SJSA1 (cell line): ENCODE results near the gene RPL39. TPM values are rescaled to one million over a fixed set of nuclear protein-coding genes. Genes with fewer than 3 reads are reported as not detected.
"Not testable (repeated sequence)": the region's sequence is repeated elsewhere in the genome, so short reads cannot be mapped to it uniquely, and the experiment has no call there.

ENCODE experiments used
- DNase-seq, 2 experiments: peaks; one replicate each; pipeline ENCODE4 v3.0.0-alpha.2; 2015 to 2020; ENCODE audit warnings: low spot score in 2 of 2, low read depth in 1 of 2
- H3K27ac ChIP-seq: fragments of 250-450 bp; sonication (Bioruptor Pico); 2 replicates; pipeline ENCODE4 v1.5.1; 2020; ENCODE audit warnings: mild to moderate bottlenecking, moderate library complexity
- H3K27me3 ChIP-seq: fragments of 250-450 bp; sonication (Bioruptor Pico); replicated peaks from 2 replicates; pipeline ENCODE4 v1.5.1; 2020; ENCODE audit warnings: mild to moderate bottlenecking, moderate library complexity
- H3K36me3 ChIP-seq: fragments of 250-450 bp; sonication (Bioruptor Pico); 2 replicates; pipeline ENCODE4 v1.5.1; 2020; ENCODE audit warnings: mild to moderate bottlenecking
- H3K4me1 ChIP-seq: fragments of 250-450 bp; sonication (Bioruptor Pico); replicated peaks from 2 replicates; pipeline ENCODE4 v1.6.1; 2021; ENCODE audit warnings: mild to moderate bottlenecking
- H3K4me3 ChIP-seq: fragments of 250-450 bp; sonication (Bioruptor Pico); 2 replicates; pipeline ENCODE4 v1.5.1; 2020; ENCODE audit warnings: mild to moderate bottlenecking
- H3K9me3 ChIP-seq: fragments of 250-450 bp; sonication (Bioruptor Pico); replicated peaks from 2 replicates; pipeline ENCODE4 v1.5.1; 2020; ENCODE audit warnings: mild to moderate bottlenecking
- total RNA-seq: library from RNA; depleted of rRNA; stranded (reverse); fragments of >200 nt; shearing (Covaris generic); gene quantifications from 2 replicates; pipeline ENCODE4 v1.2.3, GENCODE V29; 2014; rRNA removed

The RPL39 gene
- total RNA-seq, result 2,665 and 4,330 TPM in 2 replicates

DNA sequence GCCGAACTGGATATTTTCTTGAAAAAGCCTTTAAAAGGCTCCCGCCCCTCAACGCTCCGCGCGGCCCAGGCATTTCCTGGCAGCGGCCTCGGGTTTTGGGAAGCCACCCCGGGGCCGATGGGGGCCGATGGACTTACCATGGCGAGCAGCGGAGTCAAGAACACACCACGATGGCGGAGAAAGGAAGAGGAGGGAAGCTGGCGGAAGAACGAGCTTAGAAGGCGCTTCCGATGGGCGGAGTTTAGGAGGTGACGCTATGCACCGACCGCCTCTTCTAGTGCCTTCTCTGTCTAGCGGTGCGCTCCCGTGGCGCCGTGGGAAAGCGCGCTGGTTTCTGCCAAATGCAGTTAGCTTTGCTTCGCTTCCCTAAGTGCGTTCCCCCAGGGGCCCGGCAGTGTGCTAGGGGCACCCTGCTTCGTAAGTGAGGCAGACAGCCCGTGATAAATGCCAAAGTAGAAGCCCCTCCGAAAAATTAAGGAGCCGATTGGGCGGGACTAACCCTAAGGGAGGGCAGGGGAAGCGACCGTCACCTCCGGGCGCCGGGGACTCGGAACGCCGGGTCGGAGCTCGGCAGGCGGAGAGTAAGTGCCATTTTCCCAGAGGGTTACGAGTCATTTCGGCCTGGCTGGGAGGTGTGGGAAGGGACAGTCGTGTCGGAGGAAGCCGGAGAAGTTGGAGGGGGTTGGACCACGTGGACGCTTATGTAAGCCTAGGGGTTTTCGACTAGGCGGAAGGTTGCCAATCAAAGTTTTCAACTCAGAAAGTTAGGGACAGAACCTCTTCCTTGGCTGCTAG, at the start of gene RPL39:
RPL39 (minus strand) TSS at position 194 of the 795 bp plus-strand sequence; CDS start at position 140, 54 bp downstream.
- peak; percentile 85 to 90 for DNase-seq
- Histone ChIP-seq H3K36me3 (peaks cover 42% of the 10 kb centered on the region), H3K4me3 (peak within 1 kb of the TSS; percentile 72), H3K27me3 (no peaks in the 10 kb centered on the region), H3K9me3 (no peaks in the 10 kb centered on the region), H3K4me1 (no peaks in the 10 kb centered on the region), H3K27ac (peak within 1 kb of the TSS; percentile 91)

DNA sequence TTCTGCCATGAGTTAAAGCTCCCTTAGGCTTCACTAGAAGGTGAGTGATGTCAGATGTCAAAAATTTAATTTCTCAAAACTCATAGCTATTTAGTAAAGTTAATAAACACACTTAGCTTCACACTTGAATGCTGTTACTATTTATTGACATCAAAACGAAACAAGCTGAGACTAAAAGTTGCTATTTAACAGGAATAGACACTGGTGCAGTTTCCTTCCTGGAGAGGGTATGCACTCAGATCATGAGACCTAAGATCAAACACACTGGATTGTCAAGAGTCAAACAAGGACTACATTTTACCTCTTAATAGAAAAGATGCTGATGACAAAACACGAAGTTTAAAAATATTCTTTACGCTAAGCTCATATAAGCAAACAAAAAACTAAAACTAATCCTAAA, 42.5 kb upstream of the RPL39 start:
- no peak for DNase-seq
- H3K9me3 ChIP-seq, result no peaks in the 10 kb centered on the region
- H3K27me3 ChIP-seq, result no peaks in the 10 kb centered on the region
- H3K36me3 ChIP-seq, result peaks cover 14% of the 10 kb centered on the region
- no peak overlapping the region for H3K27ac ChIP-seq
- no peak overlapping the region for H3K4me3 ChIP-seq
- H3K4me1 ChIP-seq, result no peaks in the 10 kb centered on the region

DNA sequence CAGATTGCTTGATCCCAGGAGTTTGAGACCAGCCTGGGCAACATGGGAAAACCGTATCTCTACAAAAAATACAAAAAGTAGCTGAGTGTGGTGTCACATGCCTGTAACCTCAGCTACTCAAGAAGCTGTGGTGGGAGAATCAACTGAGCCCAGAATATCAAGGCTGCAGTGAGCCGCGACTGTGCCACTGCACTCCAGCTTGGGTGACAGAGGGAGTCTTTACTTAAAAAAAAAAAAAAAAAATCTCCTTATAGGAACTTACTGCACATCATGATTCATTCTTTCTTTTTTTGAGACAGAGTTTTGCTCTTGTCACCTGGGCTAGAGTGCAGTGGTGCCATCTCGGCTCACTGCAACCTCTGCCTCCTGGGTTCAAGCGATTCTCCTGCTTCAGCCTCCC, 37.0 kb upstream of the RPL39 start:
- Histone ChIP-seq H3K36me3 (peaks cover 7% of the 10 kb centered on the region; the same call in 1 of the 2 replicates), H3K4me3 (no peak overlapping the region), H3K4me1 (0 out of 2 replicates have a peak, but pooled peaks cover 3% of the 10 kb centered on the region), H3K27ac (no peak overlapping the region), H3K9me3 (no peaks in the 10 kb centered on the region), H3K27me3 (no peaks in the 10 kb centered on the region)
- DNase-seq, result no peak

DNA sequence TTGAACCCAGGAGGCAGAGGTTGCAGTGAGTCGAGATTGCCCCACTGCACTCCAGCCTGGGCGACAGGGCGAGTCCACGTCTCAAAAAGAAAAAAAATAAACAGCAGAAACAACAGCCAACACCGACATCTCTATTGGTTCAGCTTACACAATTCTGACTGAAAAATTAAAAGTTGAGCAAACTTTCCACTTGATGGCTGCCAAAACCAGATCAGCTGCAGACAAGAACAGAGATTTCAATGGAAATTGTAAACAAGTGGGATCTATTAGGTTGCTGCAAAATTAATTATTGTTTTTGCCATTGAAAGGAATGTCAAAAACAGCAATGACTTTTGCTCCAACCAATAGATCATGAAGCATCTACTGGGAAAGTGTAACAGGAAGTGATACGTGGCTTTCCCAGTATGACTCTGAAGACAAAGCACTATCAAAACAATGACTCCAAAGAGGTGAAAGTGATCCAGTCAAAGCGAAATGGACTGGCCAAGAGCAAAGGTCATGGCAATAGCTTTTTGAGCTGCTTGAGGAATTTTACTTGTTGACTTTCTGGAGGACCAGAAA, 35.0 kb upstream of the RPL39 start:
- no peaks in the 10 kb centered on the region for H3K36me3 ChIP-seq
- no peaks in the 10 kb centered on the region for H3K9me3 ChIP-seq
- no peaks in the 10 kb centered on the region for H3K27me3 ChIP-seq
- no peak overlapping the region for H3K4me3 ChIP-seq
- 0 out of 2 replicates have a peak, but pooled peaks cover 3% of the 10 kb centered on the region for H3K4me1 ChIP-seq
- peak in 1 of 2 experiments; percentile 8 for DNase-seq
- no peak overlapping the region for H3K27ac ChIP-seq

DNA sequence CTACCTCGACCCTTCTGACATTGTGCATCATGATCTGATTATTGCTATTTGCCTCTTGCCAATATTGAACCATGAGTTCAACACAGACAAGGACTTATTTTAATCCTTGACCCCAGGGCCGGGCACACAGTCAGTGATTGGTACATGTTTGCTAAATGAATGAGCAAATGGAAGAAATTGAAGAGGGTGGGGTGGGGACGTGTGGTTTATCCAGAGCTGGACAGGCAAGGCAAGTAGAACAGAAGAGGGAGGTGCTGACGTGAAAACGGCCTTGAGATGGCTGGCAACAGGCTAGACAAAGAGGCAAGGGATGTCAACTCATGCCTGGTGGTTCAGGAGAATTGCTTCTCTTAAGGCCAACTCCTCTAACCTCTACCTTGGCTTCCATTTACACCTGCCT, 32.8 kb upstream of the RPL39 start:
- not testable (repeated sequence) for DNase-seq, H3K27me3 ChIP-seq, H3K4me3 ChIP-seq, H3K4me1 ChIP-seq, H3K9me3 ChIP-seq, H3K27ac ChIP-seq, H3K36me3 ChIP-seq

DNA sequence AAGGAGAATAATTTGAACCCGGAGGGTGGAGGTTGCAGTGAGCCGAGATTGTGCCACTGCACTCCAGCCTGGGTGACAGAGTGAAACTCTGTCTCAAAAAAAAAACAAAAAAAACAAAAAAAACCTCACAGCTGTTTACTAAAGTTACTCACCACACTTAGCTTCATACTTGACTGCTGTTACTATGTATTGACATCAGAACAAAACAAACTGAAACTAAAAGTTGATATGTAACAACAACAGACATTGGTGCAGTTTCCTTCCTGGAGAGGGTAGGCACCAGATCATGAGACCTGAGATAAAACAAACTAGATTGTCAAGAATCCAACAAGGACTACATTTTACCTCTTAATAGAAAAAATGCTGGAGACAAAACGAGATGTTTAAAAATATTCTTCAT, 30.3 kb upstream of the RPL39 start:
- not testable (repeated sequence) for H3K27me3 ChIP-seq, H3K4me1 ChIP-seq, H3K4me3 ChIP-seq, H3K36me3 ChIP-seq, H3K9me3 ChIP-seq, H3K27ac ChIP-seq
- DNase-seq, result peak in 1 of 2 experiments; percentile 20

DNA sequence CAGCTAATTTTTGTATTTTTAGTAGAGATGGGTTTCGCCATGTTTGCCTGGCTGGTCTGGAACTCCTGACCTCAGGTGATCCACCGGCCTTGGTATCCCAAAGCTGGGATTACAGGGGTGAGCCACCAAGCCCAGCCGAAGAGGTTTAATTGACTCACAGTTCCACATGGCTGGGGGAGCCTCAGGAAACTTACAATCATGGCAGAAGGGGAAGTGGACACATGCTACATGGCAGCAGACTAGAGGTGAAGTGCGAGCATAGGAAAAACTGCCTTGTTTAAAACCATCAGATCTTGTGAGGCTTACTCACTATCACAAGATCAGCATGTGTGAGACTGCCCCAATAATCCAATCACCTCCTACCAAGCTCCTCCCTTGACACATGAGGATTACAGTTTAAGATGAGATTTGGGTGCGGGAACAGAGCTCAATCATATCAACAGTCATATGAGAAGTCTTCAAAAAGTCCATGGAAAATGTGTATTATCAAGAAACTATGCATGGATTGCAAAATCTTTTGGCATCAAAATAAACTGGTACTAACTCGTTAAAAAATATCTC, 25.8 kb upstream of the RPL39 start:
- H3K4me3 ChIP-seq, result no peak overlapping the region
- no peaks in the 10 kb centered on the region for H3K27me3 ChIP-seq
- H3K9me3 ChIP-seq, result no peaks in the 10 kb centered on the region
- no peak for DNase-seq
- no peaks in the 10 kb centered on the region for H3K4me1 ChIP-seq
- no peaks in the 10 kb centered on the region for H3K36me3 ChIP-seq
- no peak overlapping the region for H3K27ac ChIP-seq

DNA sequence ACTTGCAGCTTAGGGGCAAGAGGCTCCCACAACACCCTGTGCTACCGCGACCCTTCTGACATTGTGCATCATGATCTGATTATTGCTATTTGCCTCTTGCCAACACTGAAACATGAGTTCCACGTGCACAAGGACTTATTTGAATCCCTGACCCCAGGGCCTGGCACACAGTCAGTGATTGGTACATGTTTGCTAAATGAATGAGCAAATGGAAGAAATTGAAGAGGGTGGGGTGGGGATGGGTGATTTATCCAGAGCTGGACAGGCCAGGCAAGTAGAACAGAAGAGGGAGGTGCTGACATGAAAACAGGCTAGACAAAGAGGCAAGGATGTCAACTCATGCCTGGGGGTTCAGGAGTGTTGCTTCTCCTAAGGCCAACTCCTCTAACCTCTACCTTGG, 24.9 kb upstream of the RPL39 start:
- Histone ChIP-seq H3K27me3 (no peaks in the 10 kb centered on the region), H3K36me3 (no peaks in the 10 kb centered on the region), H3K27ac (no peak overlapping the region), H3K4me1 (no peaks in the 10 kb centered on the region), H3K4me3 (no peak overlapping the region), H3K9me3 (no peaks in the 10 kb centered on the region)
- DNase-seq, result no peak

DNA sequence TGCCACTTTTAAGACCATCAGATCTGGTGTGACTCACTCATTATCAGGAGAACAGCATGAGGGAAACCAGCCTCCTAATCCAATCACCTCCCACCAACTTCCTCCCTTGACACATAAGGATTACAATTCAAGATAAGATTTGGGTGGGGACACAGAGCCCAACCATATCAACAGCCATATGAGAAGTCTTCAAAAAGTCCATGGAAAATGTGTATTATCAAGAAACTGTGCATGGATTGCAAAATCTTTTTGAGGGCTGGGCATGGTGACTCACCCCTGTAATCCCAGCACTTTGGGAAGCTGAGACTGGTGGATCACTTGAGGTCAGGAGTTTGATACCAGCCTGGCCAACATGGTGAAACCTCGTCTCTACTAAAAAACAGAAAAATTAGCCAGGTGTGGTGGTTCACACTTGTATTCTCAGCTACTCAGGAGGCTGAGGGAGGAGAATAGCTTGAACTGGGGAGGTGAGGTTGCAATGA, 17.8 kb upstream of the RPL39 start:
- Histone ChIP-seq H3K27me3 (no peaks in the 10 kb centered on the region), H3K9me3 (no peaks in the 10 kb centered on the region), H3K4me3 (no peak overlapping the region), H3K36me3 (no peaks in the 10 kb centered on the region), H3K4me1 (no peaks in the 10 kb centered on the region), H3K27ac (no peak overlapping the region)
- no peak for DNase-seq

DNA sequence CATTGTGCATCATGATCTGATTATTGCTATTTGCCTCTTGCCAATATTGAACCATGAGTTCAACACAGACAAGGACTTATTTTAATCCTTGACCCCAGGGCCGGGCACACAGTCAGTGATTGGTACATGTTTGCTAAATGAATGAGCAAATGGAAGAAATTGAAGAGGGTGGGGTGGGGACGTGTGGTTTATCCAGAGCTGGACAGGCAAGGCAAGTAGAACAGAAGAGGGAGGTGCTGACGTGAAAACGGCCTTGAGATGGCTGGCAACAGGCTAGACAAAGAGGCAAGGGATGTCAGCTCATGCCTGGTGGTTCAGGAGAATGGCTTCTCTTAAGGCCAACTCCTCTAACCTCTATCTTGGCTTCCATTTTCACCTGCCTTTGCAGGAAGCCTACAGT, 17.0 kb upstream of the RPL39 start:
- H3K36me3 ChIP-seq, DNase-seq: not testable (repeated sequence)

DNA sequence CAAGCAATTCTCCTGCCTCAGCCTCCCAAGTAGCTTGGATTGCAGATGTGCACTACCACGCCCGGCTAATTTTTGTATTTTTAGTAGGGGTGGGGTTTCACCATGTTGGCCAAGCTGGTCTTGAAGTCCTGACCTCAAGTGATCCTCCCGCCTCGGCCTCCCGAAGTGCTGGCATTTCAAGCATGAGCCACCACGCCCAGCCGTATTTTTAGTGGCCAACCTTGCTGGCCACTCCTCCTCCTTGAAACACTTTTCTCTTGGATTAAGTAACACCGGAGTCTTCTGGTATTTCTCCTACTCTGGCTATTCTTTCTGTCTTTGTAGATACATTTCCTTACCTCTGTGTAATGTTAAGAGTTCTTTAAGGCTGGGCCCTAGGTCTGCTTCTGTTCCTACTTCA, 11.1 kb upstream of the RPL39 start:
- H3K27me3 ChIP-seq, result no peaks in the 10 kb centered on the region
- H3K9me3 ChIP-seq, result no peaks in the 10 kb centered on the region
- H3K4me3 ChIP-seq, result no peak overlapping the region
- DNase-seq, result no peak
- H3K4me1 ChIP-seq, result no peaks in the 10 kb centered on the region
- H3K36me3 ChIP-seq, result no peaks in the 10 kb centered on the region
- no peak overlapping the region for H3K27ac ChIP-seq

More for the DNA sequence above, 17.0 kb upstream of the RPL39 start:
- H3K27me3 ChIP-seq, H3K9me3 ChIP-seq, H3K4me3 ChIP-seq, H3K4me1 ChIP-seq, H3K27ac ChIP-seq: not testable (repeated sequence)

DNA sequence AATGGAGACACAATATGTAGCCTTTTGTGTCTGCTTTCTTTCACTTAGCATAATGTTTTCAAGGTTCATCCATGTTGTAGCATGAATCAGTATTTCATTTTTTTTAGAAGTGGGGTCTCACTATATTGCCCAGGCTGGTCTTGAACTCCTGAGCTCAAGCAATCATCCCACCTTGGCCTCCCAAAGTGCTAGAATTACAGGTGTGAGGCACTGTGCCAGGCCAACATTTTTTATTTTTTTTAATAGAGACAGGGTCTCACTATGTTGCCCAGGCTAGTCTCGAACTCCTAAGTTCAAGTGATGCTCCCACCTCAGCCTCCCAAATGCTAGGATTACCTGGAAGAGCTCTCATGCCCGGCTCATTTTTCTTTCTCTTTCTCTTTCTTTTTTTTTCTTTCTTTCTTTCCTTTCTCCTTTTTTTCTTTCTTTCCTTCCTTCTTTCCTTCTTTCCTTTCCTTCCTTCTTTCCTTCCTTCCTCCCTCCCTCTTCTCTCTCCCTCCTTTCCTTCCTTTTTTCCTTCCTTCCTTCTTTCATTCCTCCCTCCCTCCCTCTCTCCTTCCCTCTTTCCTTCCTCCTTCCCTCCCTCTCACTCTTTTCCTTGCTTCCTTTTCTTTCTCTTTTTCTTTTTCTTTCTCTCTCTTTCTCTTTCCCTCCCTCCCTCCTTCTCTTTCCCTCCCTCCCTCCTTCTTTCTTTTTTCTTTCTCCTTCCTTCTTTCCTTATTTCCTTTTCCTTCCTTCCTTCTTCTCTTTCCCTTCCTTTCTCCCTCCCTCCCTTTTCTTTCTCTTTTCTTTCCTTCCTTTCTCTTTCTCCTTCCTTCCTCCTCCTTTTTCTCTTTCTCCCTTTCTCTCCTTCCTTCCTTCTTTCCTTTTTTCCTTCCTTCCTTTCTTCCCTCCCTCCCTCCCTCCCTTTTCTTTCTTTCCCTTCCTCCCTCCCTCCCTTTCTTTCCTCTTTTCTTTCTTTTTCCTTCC, 10.1 kb upstream of the RPL39 start:
- Histone ChIP-seq H3K36me3 (no peaks in the 10 kb centered on the region), H3K27ac (no peak overlapping the region), H3K27me3 (no peaks in the 10 kb centered on the region), H3K9me3 (no peaks in the 10 kb centered on the region), H3K4me1 (no peaks in the 10 kb centered on the region), H3K4me3 (no peak overlapping the region)
- no peak for DNase-seq

DNA sequence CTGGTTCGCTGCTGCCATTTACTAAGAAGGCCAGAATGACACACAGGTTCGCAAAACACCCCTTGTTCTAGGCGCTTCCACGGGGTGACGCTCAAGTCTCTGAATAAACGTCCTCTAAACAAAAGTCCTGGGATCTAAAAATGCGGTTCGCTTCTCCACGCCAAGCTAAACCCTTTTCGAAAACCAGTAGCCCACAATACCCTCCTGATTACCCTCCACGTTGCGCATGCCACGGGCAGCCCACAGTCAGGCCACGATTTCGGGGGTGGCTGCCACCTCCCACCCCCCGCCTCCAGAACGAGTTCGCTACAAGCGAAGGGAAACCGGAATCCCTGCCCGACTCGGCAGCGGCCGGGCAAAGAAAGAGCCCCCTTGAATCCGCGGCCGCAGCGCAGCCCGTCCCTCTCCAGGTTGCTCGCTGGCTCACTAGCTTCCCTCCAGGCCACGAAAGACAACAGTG, 423 bp downstream of the RPL39 start:
- DNase-seq, result no peak
- Histone ChIP-seq H3K27me3 (no peaks in the 10 kb centered on the region), H3K36me3 (peaks cover 47% of the 10 kb centered on the region)

More for the DNA sequence above, 423 bp downstream of the RPL39 start:
- H3K4me3 ChIP-seq, result peak overlapping the region; percentile 72
- H3K9me3 ChIP-seq, result no peaks in the 10 kb centered on the region
- H3K27ac ChIP-seq, result peak overlapping the region; percentile 91
- H3K4me1 ChIP-seq, result no peaks in the 10 kb centered on the region
